Peyer's patch (tissue), 4 donors: Measurements from ENCODE around the gene SPRYD7.

Experiments used
- POLR2A ChIP-seq, 2 donors: fragments of 450-650 bp; IDR thresholded peaks; one replicate each; pipeline ENCODE4 v1.5.1; 2017; ENCODE audit warnings: antibody characterized with exemption in 2 of 2, mild to moderate bottlenecking in 2 of 2, moderate library complexity in 2 of 2
- TF ChIP-seq, protein P1 (sequence below), 6 experiments: fragments of 450-650 bp in 4 of 6; fragments of 200-600 bp in 2 of 6; sonication (generic) in 1 of 6; IDR thresholded peaks; one replicate each; pipeline ENCODE4 v1.5.1; 2017 to 2019; ENCODE audit warnings: antibody characterized with exemption in 6 of 6, mild to moderate bottlenecking in 3 of 6, moderate library complexity in 1 of 6

DNA sequence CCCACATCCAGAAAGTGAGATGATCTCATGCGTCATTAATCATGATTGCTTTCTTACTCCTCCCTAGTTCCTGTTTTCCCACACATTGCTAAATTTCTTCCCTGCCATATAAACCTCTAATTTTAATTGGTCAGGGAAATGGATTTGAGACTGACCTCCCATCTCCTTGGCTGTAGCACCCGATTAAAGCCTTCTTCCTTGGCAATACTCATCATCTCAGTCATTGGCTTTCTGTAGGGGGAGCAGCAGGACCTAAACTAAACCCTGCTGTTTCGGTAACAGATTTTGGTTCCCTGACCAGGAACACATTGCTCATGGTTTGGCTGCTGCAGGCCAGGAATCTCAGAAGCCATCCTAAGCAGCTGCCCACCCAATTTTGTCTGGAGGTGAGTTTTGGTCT lies 61.7 kb downstream of the SPRYD7 start:
- TF ChIP-seq, protein P1, sequence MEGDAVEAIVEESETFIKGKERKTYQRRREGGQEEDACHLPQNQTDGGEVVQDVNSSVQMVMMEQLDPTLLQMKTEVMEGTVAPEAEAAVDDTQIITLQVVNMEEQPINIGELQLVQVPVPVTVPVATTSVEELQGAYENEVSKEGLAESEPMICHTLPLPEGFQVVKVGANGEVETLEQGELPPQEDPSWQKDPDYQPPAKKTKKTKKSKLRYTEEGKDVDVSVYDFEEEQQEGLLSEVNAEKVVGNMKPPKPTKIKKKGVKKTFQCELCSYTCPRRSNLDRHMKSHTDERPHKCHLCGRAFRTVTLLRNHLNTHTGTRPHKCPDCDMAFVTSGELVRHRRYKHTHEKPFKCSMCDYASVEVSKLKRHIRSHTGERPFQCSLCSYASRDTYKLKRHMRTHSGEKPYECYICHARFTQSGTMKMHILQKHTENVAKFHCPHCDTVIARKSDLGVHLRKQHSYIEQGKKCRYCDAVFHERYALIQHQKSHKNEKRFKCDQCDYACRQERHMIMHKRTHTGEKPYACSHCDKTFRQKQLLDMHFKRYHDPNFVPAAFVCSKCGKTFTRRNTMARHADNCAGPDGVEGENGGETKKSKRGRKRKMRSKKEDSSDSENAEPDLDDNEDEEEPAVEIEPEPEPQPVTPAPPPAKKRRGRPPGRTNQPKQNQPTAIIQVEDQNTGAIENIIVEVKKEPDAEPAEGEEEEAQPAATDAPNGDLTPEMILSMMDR (IDR thresholded peaks at IDR 0.05): no peak
- no peak for TF ChIP-seq POLR2A (IDR thresholded peaks at IDR 0.05)
